T-helper 1 cell treated with Interleukin-12 subunit alpha and Interleukin-12 subunit beta and Interleukin-4 antibody, amounts not matched to agents 30 μg/mL and 1 μg/mL, for 36 hours (primary cell): ENCODE data around the gene ACTN1.

Source experiments
- H3K27ac Mint-ChIP-seq: one replicate; pipeline ENCODE4 v1.8.0; 2021; ENCODE audit warnings: mild to moderate bottlenecking, mixed read lengths
- H3K27me3 Mint-ChIP-seq: one replicate; pipeline ENCODE4 v1.8.0; 2021; ENCODE audit warnings: low read depth, mixed read lengths
- H3K36me3 Mint-ChIP-seq: one replicate; pipeline ENCODE4 v1.8.0; 2021; ENCODE audit warnings: low read depth, mixed read lengths
- H3K4me1 Mint-ChIP-seq: one replicate; pipeline ENCODE4 v1.8.0; 2021; ENCODE audit warnings: low read depth, mixed read lengths
- H3K4me3 Mint-ChIP-seq: one replicate; pipeline ENCODE4 v1.8.0; 2021; ENCODE audit warnings: mild to moderate bottlenecking, moderate library complexity, mixed read lengths
- H3K9me3 Mint-ChIP-seq: one replicate; pipeline ENCODE4 v1.8.0; 2021; ENCODE audit warnings: mixed read lengths

ACTN1 gene

GRCh38 chr14:68885226-68886108 is 93.6 kb downstream of the ACTN1 start:
- Mint-ChIP-seq H3K4me3 (no peak overlapping the region), H3K9me3 (no peaks in the 10 kb centered on the region), H3K27me3 (no peaks in the 10 kb centered on the region), H3K36me3 (peaks cover 5% of the 10 kb centered on the region), H3K4me1 (no peaks in the 10 kb centered on the region), H3K27ac (no peak overlapping the region)

GRCh38 chr14:68884031-68885030 is 94.8 kb downstream of the ACTN1 start:
- H3K4me3 Mint-ChIP-seq = no peak overlapping the region
- H3K4me1 Mint-ChIP-seq = no peaks in the 10 kb centered on the region
- H3K36me3 Mint-ChIP-seq = peaks cover 5% of the 10 kb centered on the region
- no peaks in the 10 kb centered on the region for H3K27me3 Mint-ChIP-seq
- H3K27ac Mint-ChIP-seq = peak overlapping the region; percentile 36
- H3K9me3 Mint-ChIP-seq = no peaks in the 10 kb centered on the region

GRCh38 chr14:68882235-68882634 is 96.9 kb downstream of the ACTN1 start:
- no peaks in the 10 kb centered on the region for H3K4me1 Mint-ChIP-seq
- H3K36me3 Mint-ChIP-seq = peaks cover 5% of the 10 kb centered on the region
- no peaks in the 10 kb centered on the region for H3K9me3 Mint-ChIP-seq
- H3K4me3 Mint-ChIP-seq = no peak overlapping the region
- no peak overlapping the region for H3K27ac Mint-ChIP-seq
- H3K27me3 Mint-ChIP-seq = no peaks in the 10 kb centered on the region

GRCh38 chr14:68881396-68881795 is 97.7 kb downstream of the ACTN1 start:
- no peak overlapping the region for H3K27ac Mint-ChIP-seq
- H3K4me1 Mint-ChIP-seq = no peaks in the 10 kb centered on the region
- H3K36me3 Mint-ChIP-seq = peaks cover 5% of the 10 kb centered on the region
- no peak overlapping the region for H3K4me3 Mint-ChIP-seq
- H3K27me3 Mint-ChIP-seq = no peaks in the 10 kb centered on the region
- H3K9me3 Mint-ChIP-seq = no peaks in the 10 kb centered on the region

- Mint-ChIP-seq H3K4me1 (no peaks in the 10 kb centered on the region), H3K9me3 (no peaks in the 10 kb centered on the region), H3K4me3 (no peak overlapping the region), H3K27ac (no peak overlapping the region), H3K36me3 (peaks cover 5% of the 10 kb centered on the region), H3K27me3 (no peaks in the 10 kb centered on the region)
These were observed 98.5 kb downstream of the ACTN1 start for GRCh38 chr14:68880581-68881105.

GRCh38 chr14:68879841-68880575 is 99.1 kb downstream of the ACTN1 start:
- H3K36me3 Mint-ChIP-seq = peaks cover 5% of the 10 kb centered on the region
- H3K27me3 Mint-ChIP-seq = no peaks in the 10 kb centered on the region
- no peak overlapping the region for H3K27ac Mint-ChIP-seq
- no peaks in the 10 kb centered on the region for H3K4me1 Mint-ChIP-seq
- H3K4me3 Mint-ChIP-seq = no peak overlapping the region
- no peaks in the 10 kb centered on the region for H3K9me3 Mint-ChIP-seq

DNA sequence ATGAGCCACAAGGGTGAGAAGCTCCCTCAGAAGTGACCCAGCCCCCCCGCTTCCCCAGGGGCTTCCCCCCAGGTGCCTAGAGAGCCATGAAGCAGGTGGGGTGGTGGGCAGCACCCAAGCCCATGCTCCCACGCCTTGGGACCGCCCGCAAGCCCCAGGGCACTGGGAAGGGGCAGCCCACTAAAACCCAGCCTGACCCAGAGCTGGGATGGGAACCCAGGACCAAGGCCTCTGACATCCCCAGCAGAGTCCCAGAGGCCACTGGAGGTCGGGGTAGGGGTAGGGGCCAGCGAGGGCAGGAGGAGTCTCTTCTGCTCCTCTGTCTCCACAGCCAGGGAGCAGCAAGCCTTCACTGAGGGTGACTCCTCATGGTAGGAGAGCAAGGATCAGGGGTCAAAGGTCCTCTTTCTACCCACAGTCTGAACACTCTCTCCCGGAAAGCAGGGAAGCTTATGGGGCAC is 99.8 kb downstream of the ACTN1 start:
- no peak overlapping the region for H3K27ac Mint-ChIP-seq
- H3K4me1 Mint-ChIP-seq = no peaks in the 10 kb centered on the region
- H3K27me3 Mint-ChIP-seq = no peaks in the 10 kb centered on the region
- no peaks in the 10 kb centered on the region for H3K9me3 Mint-ChIP-seq
- no peak overlapping the region for H3K4me3 Mint-ChIP-seq
- peaks cover 5% of the 10 kb centered on the region for H3K36me3 Mint-ChIP-seq

DNA sequence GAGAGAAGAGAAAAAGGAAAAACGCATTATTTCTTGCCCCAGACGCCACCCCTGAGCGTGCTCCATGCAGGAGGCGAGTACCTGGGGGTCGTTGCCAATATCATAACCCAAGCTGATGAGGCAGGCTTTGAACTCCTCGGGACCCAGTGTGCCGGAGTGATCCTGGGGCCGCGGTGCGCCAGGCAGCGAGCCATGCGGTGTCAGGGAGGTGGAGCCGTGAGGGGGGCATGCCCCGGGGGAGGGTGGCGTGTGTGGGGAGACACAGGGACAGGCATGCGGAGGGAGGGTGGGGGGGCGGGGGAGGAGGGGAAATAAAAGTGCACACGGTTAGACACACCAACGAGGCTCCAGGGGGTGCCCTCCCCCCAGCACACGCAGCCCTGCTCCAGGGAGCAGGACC is 100.2 kb downstream of the ACTN1 start:
- Mint-ChIP-seq H3K4me1 (no peaks in the 10 kb centered on the region), H3K36me3 (peaks cover 6% of the 10 kb centered on the region), H3K9me3 (no peaks in the 10 kb centered on the region), H3K27ac (no peak overlapping the region), H3K27me3 (no peaks in the 10 kb centered on the region), H3K4me3 (no peak overlapping the region)

GRCh38 chr14:68877993-68878575 is 101.0 kb downstream of the ACTN1 start:
- Mint-ChIP-seq H3K9me3 (no peaks in the 10 kb centered on the region), H3K4me1 (no peaks in the 10 kb centered on the region), H3K27me3 (no peaks in the 10 kb centered on the region), H3K36me3 (peaks cover 7% of the 10 kb centered on the region), H3K27ac (no peak overlapping the region), H3K4me3 (no peak overlapping the region)

DNA sequence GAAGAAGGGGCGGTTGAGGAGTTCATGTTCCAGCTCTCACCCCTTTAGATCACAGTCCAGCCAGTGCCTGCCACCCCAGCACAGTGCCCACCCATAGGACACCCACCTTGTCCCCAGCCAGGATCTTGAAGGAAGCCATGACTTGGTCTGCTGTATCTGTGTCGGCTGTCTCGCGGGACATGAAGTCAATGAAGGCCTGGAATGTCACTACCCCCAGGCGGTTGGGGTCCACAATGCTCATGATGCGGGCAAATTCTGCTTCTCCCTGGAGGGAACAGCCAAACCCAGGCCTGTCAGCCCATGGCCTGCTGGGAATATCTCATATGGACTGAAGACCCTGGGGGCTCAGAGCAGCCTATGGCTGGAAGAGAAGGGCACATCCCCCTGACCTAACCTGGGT is 102.1 kb downstream of the ACTN1 start:
- Mint-ChIP-seq H3K4me3 (no peak overlapping the region), H3K36me3 (peaks cover 5% of the 10 kb centered on the region), H3K9me3 (no peaks in the 10 kb centered on the region), H3K27me3 (no peaks in the 10 kb centered on the region), H3K4me1 (no peaks in the 10 kb centered on the region), H3K27ac (no peak overlapping the region)

DNA sequence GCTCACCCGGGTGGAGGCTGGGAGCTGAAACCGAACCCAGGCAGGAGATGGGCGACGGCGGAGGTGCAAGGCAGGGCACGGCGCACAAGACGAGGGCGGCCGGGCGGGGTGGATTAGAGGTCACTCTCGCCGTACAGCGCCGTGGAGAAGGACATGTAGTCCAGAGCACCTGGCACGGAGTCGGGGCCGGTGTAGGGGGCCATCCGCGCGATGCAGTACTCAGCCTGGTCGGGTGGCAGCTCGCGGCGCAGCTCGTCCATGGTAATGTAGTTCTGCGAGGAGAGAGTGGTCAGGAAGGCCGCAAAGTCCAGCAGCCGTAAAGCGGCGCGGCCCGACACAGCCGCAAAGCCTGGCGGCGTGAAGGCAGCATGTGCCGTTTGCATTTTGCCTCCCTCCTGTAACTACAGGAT is 104.4 kb downstream of the ACTN1 start:
- Mint-ChIP-seq H3K27me3 (no peaks in the 10 kb centered on the region), H3K4me1 (no peaks in the 10 kb centered on the region), H3K4me3 (no peak overlapping the region), H3K9me3 (no peaks in the 10 kb centered on the region), H3K36me3 (peaks cover 3% of the 10 kb centered on the region), H3K27ac (no peak overlapping the region)

DNA sequence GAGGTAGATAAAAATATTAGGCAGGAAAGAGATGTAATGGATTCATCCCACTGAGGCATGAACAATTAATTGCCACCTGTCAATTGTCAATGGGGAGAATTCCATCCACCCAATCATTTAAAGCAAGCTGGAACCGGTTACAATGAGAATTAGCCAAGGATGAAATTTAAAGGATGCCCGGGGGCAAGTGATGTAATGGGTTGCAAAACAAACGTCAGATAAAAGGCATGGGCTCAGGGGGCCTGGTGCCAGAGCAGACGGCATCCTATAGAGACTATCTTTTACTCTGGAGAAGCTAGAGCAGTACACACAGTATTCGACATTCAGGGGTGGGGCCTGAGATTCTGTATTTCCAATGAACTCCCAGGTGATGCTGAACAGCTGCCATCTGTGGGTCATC is 105.7 kb downstream of the ACTN1 start:
- H3K4me1 Mint-ChIP-seq = no peaks in the 10 kb centered on the region
- H3K27ac Mint-ChIP-seq = no peak overlapping the region
- no peaks in the 10 kb centered on the region for H3K27me3 Mint-ChIP-seq
- no peaks in the 10 kb centered on the region for H3K9me3 Mint-ChIP-seq
- peaks cover 3% of the 10 kb centered on the region for H3K36me3 Mint-ChIP-seq
- H3K4me3 Mint-ChIP-seq = no peak overlapping the region

- H3K9me3 Mint-ChIP-seq = no peaks in the 10 kb centered on the region
These were observed 107.7 kb downstream of the ACTN1 start for GRCh38 chr14:68871392-68871791.

More at GRCh38 chr14:68871392-68871791, 107.7 kb downstream of the ACTN1 start:
- H3K4me3 Mint-ChIP-seq = no peak overlapping the region
- peaks cover 3% of the 10 kb centered on the region for H3K36me3 Mint-ChIP-seq
- no peaks in the 10 kb centered on the region for H3K4me1 Mint-ChIP-seq
- no peak overlapping the region for H3K27ac Mint-ChIP-seq
- H3K27me3 Mint-ChIP-seq = no peaks in the 10 kb centered on the region
